H9 (cell line): Measurements from ENCODE around the gene MICAL2. TPM values are rescaled to one million over a fixed set of nuclear protein-coding genes. Genes with fewer than 3 reads are reported as not detected.

Experiments used
- DNase-seq: peaks from one replicate; pipeline ENCODE4 v3.0.0-alpha.2; 2017
- H2AFZ ChIP-seq: one replicate; pipeline ENCODE4 v1.6.1; 2013; ENCODE audit warnings: mild to moderate bottlenecking, low read length, control low read depth, moderate library complexity
- H2AK5ac ChIP-seq: 2 replicates; pipeline ENCODE4 v1.6.1; 2013; ENCODE audit warnings: low read length, control low read depth, mixed read lengths; ENCODE audit not compliant: insufficient read length
- H2BK120ac ChIP-seq: one replicate; pipeline ENCODE4 v1.6.1; 2013; ENCODE audit warnings: low read depth, mild to moderate bottlenecking, low read length, control low read depth, inconsistent platforms; ENCODE audit not compliant: poor library complexity, severe bottlenecking
- H2BK12ac ChIP-seq: 2 replicates; pipeline ENCODE4 v1.6.1; 2013; ENCODE audit warnings: low read length, control low read depth, mixed read lengths, low read depth; ENCODE audit not compliant: insufficient read length
- H2BK15ac ChIP-seq: 2 replicates; pipeline ENCODE4 v1.6.1; 2013; ENCODE audit warnings: low read depth, low read length, control low read depth
- H2BK20ac ChIP-seq: one replicate; pipeline ENCODE4 v1.6.1; 2013; ENCODE audit warnings: low read depth, mild to moderate bottlenecking, low read length, control low read depth, inconsistent platforms; ENCODE audit not compliant: poor library complexity, severe bottlenecking
- H2BK5ac ChIP-seq: 2 replicates; pipeline ENCODE4 v1.6.1; 2013; ENCODE audit warnings: low read length, control low read depth, mixed read lengths; ENCODE audit not compliant: insufficient read length
- H3K14ac ChIP-seq: 2 replicates; pipeline ENCODE4 v1.6.1; 2013; ENCODE audit warnings: low read length, control low read depth; ENCODE audit not compliant: insufficient read depth
- H3K18ac ChIP-seq: 2 replicates; pipeline ENCODE4 v1.6.1; 2013; ENCODE audit warnings: low read depth, mild to moderate bottlenecking, mixed read lengths, low read length, control low read depth; ENCODE audit not compliant: insufficient read length
- H3K23ac ChIP-seq: 2 replicates; pipeline ENCODE4 v1.6.1; 2013; ENCODE audit warnings: low read length, control low read depth, mixed read lengths, low read depth; ENCODE audit not compliant: insufficient read length
- H3K23me2 ChIP-seq: 2 replicates; pipeline ENCODE4 v1.6.1; 2013; ENCODE audit warnings: low read depth, mild to moderate bottlenecking, mixed read lengths, low read length, control low read depth; ENCODE audit not compliant: insufficient read length, poor library complexity, severe bottlenecking
- H3K27ac ChIP-seq: 2 replicates; pipeline ENCODE4 v1.5.1; 2013; ENCODE audit warnings: low read length, control low read depth, mixed read lengths, low read depth; ENCODE audit not compliant: insufficient read length
- H3K27me3 ChIP-seq: 2 replicates; pipeline ENCODE4 v1.6.1; 2013; ENCODE audit warnings: low read length, control low read depth, inconsistent platforms; ENCODE audit not compliant: insufficient read depth
- H3K4ac ChIP-seq: 2 replicates; pipeline ENCODE4 v1.6.1; 2013; ENCODE audit warnings: low read depth, mild to moderate bottlenecking, control low read depth, inconsistent platforms, low read length, moderate library complexity
- H3K4me1 ChIP-seq: 2 replicates; pipeline ENCODE4 v1.6.1; 2013; ENCODE audit warnings: low read length, control low read depth, inconsistent platforms; ENCODE audit not compliant: insufficient read depth
- H3K4me2 ChIP-seq: 2 replicates; pipeline ENCODE4 v1.6.1; 2013; ENCODE audit warnings: low read length, control low read depth, mixed read lengths; ENCODE audit not compliant: insufficient read length, insufficient read depth
- H3K56ac ChIP-seq: 2 replicates; pipeline ENCODE4 v1.6.1; 2013; ENCODE audit warnings: low read depth, mild to moderate bottlenecking, mixed read lengths, low read length, control low read depth; ENCODE audit not compliant: insufficient read length
- H3K79me1 ChIP-seq: 2 replicates; pipeline ENCODE4 v1.6.1; 2013; ENCODE audit warnings: low read depth, mild to moderate bottlenecking, moderate library complexity, low read length, control low read depth, inconsistent platforms; ENCODE audit not compliant: insufficient read depth, poor library complexity, severe bottlenecking
- H3K79me2 ChIP-seq: 2 replicates; pipeline ENCODE4 v1.6.1; 2013; ENCODE audit warnings: low read length, control low read depth, inconsistent platforms; ENCODE audit not compliant: insufficient read depth
- H3K9ac ChIP-seq: 2 replicates; pipeline ENCODE4 v1.6.1; 2013; ENCODE audit warnings: low read length, control low read depth, mixed read lengths; ENCODE audit not compliant: insufficient read length; ENCODE audit errors: extremely low read depth
- H3K9me3 ChIP-seq: one replicate; pipeline ENCODE4 v1.6.1; 2013; ENCODE audit warnings: low read depth, low read length, inconsistent platforms; ENCODE audit not compliant: control insufficient read depth
- H3T11ph ChIP-seq: one replicate; pipeline ENCODE4 v1.6.1; 2013; ENCODE audit warnings: mild to moderate bottlenecking, low read length, control low read depth, inconsistent platforms
- H4K20me1 ChIP-seq: one replicate; pipeline ENCODE4 v1.6.1; 2013; ENCODE audit not compliant: control insufficient read depth, insufficient read length, insufficient read depth
- H4K5ac ChIP-seq: 2 replicates; pipeline ENCODE4 v1.6.1; 2013; ENCODE audit warnings: low read depth, mild to moderate bottlenecking, mixed read lengths, low read length, control low read depth; ENCODE audit not compliant: insufficient read length
- H4K8ac ChIP-seq: replicated peaks from 2 replicates; pipeline ENCODE4 v1.6.1; 2013; ENCODE audit warnings: low read length, control low read depth, mixed read lengths, low read depth; ENCODE audit not compliant: insufficient read length
- H4K91ac ChIP-seq: 2 replicates; pipeline ENCODE4 v1.6.1; 2013; ENCODE audit warnings: low read depth, mild to moderate bottlenecking, moderate library complexity, mixed read lengths, low read length, control low read depth; ENCODE audit not compliant: insufficient read length
- H3K27ac Mint-ChIP-seq, 3 experiments: 2 replicates in 2 of 3; 3 replicates in 1 of 3; pipeline ENCODE4 v1.8.0; 2020 to 2021; ENCODE audit warnings: mixed read lengths in 3 of 3, mild to moderate bottlenecking in 1 of 3, moderate library complexity in 1 of 3
- H3K27me3 Mint-ChIP-seq: 2 replicates; pipeline ENCODE4 v1.8.0; 2021; ENCODE audit warnings: low read depth, mild to moderate bottlenecking, moderate library complexity, mixed read lengths
- H3K36me3 Mint-ChIP-seq, 3 experiments: 2 replicates in 2 of 3; 3 replicates in 1 of 3; pipeline ENCODE4 v1.8.0; 2020 to 2021; ENCODE audit warnings: low read depth in 3 of 3, mixed read lengths in 3 of 3; ENCODE audit not compliant: insufficient read depth in 1 of 3
- H3K4me1 Mint-ChIP-seq, 2 experiments: 2 replicates each; pipeline ENCODE4 v1.8.0; 2020; ENCODE audit warnings: mixed read lengths in 2 of 2
- H3K4me3 Mint-ChIP-seq, 2 experiments: 2 replicates in 1 of 2; 3 replicates in 1 of 2; pipeline ENCODE4 v1.8.0; 2020 to 2021; ENCODE audit warnings: mild to moderate bottlenecking in 2 of 2, mixed read lengths in 2 of 2, moderate library complexity in 1 of 2
- H3K9me3 Mint-ChIP-seq, 2 experiments: 2 replicates in 1 of 2; 3 replicates in 1 of 2; pipeline ENCODE4 v1.8.0; 2020; ENCODE audit warnings: mild to moderate bottlenecking in 2 of 2, mixed read lengths in 2 of 2, moderate library complexity in 1 of 2
- CTCF ChIP-seq: fragments of 200-600 bp; sonication (generic); conservative IDR thresholded peaks from 3 replicates; pipeline ENCODE4 v1.8.0; 2021; ENCODE audit warnings: antibody characterized with exemption, mild to moderate bottlenecking
- WGBS: extraction: QIAGEN DNeasy Blood & Tissue Kit; methylation state at CpG from one replicate; pipeline ENCODE4 v1.1.7; 2013; ENCODE audit warnings: missing lambda C conversion rate, low lambda C conversion rate, mixed read lengths; ENCODE audit not compliant: insufficient read length; ENCODE audit errors: extremely low coverage; 5-methylcytosine and 5-hydroxymethylcytosine counted together
- total RNA-seq: library from RNA; stranded (reverse); gene quantifications from 2 replicates; pipeline ENCODE4 v1.2.1, GENCODE V29; 2021

Gene MICAL2
- total RNA-seq, 1 experiment from 2014 or later, result 4.7 TPM

GRCh38 chr11:12195768-12196167 lies 85.4 kb downstream of the MICAL2 start:
- H3T11ph ChIP-seq, result no peak overlapping the region
- TF ChIP-seq CTCF, result no peak

More at GRCh38 chr11:12195768-12196167, 85.4 kb downstream of the MICAL2 start:
- H4K20me1 ChIP-seq, result no peaks in the 10 kb centered on the region
- no peak overlapping the region for H3K4ac ChIP-seq
- H3K9me3 ChIP-seq, result no peaks in the 10 kb centered on the region
- peaks cover 3% of the 10 kb centered on the region; the same call in 1 of the 2 replicates for H3K27me3 Mint-ChIP-seq
- no peak for DNase-seq
- no peak overlapping the region for H3K23ac ChIP-seq
- H3K27ac ChIP-seq, result no peak overlapping the region
- no peak overlapping the region for H3K4me2 ChIP-seq
- H2BK5ac ChIP-seq, result no peak overlapping the region
- H2BK120ac ChIP-seq, result no peak overlapping the region
- no peak overlapping the region for H2AK5ac ChIP-seq
- H3K4me1 Mint-ChIP-seq, result peaks cover 4 to 12% of the 10 kb centered on the region in 2 experiments
- H2BK12ac ChIP-seq, result no peak overlapping the region
- no peaks in the 10 kb centered on the region for H3K9me3 Mint-ChIP-seq
- H3K14ac ChIP-seq, result no peak overlapping the region
- H3K4me1 ChIP-seq, result no peaks in the 10 kb centered on the region
- no peak overlapping the region for H2AFZ ChIP-seq
- no peaks in the 10 kb centered on the region for H3K79me1 ChIP-seq
- no peak overlapping the region for H2BK20ac ChIP-seq
- H2BK15ac ChIP-seq, result no peak overlapping the region
- H3K18ac ChIP-seq, result no peak overlapping the region
- no peak overlapping the region for H4K5ac ChIP-seq
- no peak overlapping the region for H4K8ac ChIP-seq
- no peaks in the 10 kb centered on the region for H3K79me2 ChIP-seq
- H3K36me3 Mint-ChIP-seq, result no peaks in the 10 kb centered on the region
- no peaks in the 10 kb centered on the region for H3K27me3 ChIP-seq
- H3K56ac ChIP-seq, result no peak overlapping the region
- no CpG with 5 or more reads among the region's 5 CpGs for WGBS
- no peak overlapping the region for H3K4me3 Mint-ChIP-seq
- no peak overlapping the region; a peak in 1 of 7 replicates for H3K27ac Mint-ChIP-seq
- no peak overlapping the region for H4K91ac ChIP-seq
- no peak overlapping the region for H3K9ac ChIP-seq
- no peaks in the 10 kb centered on the region for H3K23me2 ChIP-seq
